Prostate gland (tissue), 2 donors: Measurements from ENCODE around the gene ARFGAP2. TPM values are rescaled to one million over a fixed set of nuclear protein-coding genes. Genes with fewer than 3 reads are reported as not detected.

ENCODE experiments used
- DNase-seq: peaks from one replicate; pipeline ENCODE4 v3.0.0-alpha.2; 2019; ENCODE audit warnings: low spot score
- H3K27ac ChIP-seq, 2 donors: fragments of 200-600 bp; sonication (generic); 2 replicates each; pipeline ENCODE4 v1.5.1; 2017 to 2019
- H3K27me3 ChIP-seq: fragments of 200-600 bp; sonication (generic); replicated peaks from 2 replicates; pipeline ENCODE4 v1.5.1; 2019; ENCODE audit not compliant: insufficient read depth
- H3K36me3 ChIP-seq, 2 donors: fragments of 200-600 bp; sonication (generic); 1 replicate in 1 of 2; 2 replicates in 1 of 2; pipeline versions ENCODE4 v1.5.1 to v1.8.1; 2017 to 2019
- H3K4me1 ChIP-seq: fragments of 200-600 bp; sonication (generic); replicated peaks from 2 replicates; pipeline ENCODE4 v1.5.1; 2019
- H3K4me3 ChIP-seq, 2 donors: fragments of 200-600 bp; sonication (generic); 2 replicates each; pipeline ENCODE4 v1.5.1; 2017 to 2019
- H3K9me3 ChIP-seq: fragments of 200-600 bp; sonication (generic); 2 replicates; pipeline ENCODE4 v1.5.1; 2017
- POLR2A ChIP-seq: fragments of 450-650 bp; IDR thresholded peaks from one replicate; pipeline ENCODE4 v1.6.1; 2016; ENCODE audit warnings: antibody characterized with exemption, mild to moderate bottlenecking
- POLR2AphosphoS5 ChIP-seq: sonication (generic); formaldehyde crosslinking; IDR thresholded peaks from one replicate; pipeline ENCODE4 v1.6.1; 2017; ENCODE audit warnings: antibody characterized with exemption
- WGBS: methylation state at CpG from one replicate; pipeline ENCODE4 v1.1.5; 2018; 5-methylcytosine and 5-hydroxymethylcytosine counted together
- intact Hi-C: fragments of 100-400 bp; cut with DNase I; formaldehyde crosslinking; loops from one replicate; pipeline ENCODE4 v1.14.2; 2022
- total RNA-seq, 2 donors: library from RNA; depleted of rRNA; stranded (reverse); fragments of >200 nt; gene quantifications; one replicate each; pipeline ENCODE4 v1.1.0, GENCODE V29; 2016
- TF ChIP-seq, protein P1 (sequence below), 4 experiments: fragments of 200-600 bp in 2 of 4; fragments of 450-650 bp in 2 of 4; sonication (generic) in 2 of 4; IDR thresholded peaks; 1 replicate in 3 of 4; 2 replicates in 1 of 4; pipeline ENCODE4 v1.5.1; 2016 to 2019; ENCODE audit warnings: antibody characterized with exemption in 4 of 4, mild to moderate bottlenecking in 2 of 4, moderate library complexity in 2 of 4

ARFGAP2 gene
- total RNA-seq, 2 donors from 2014 or later, result 111 to 146 TPM

DNA sequence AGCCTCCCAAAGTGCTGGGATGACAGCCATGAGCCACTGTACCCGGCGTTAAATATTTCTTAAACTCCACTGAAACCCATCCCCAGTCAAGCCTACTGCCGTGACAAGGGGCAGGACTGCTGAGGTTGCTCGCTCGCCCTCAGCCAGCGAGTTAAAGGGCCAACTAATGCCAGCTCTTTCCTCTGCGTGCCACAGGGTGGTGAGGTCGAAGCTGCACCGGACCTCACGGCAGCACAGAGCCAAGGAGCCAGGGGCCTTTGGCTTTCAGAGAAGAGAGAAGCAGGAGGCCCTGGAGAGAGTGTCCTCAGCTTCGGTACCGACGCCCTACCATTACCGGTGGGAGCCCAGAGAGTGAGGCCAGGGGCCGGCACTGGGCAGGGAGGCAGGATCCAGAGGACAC is 12.8 kb downstream of the ARFGAP2 start:
- peaks cover 13 to 27% of the 10 kb centered on the region in 2 donors for H3K36me3 ChIP-seq
- H3K27me3 ChIP-seq, result no peaks in the 10 kb centered on the region
- H3K4me3 ChIP-seq, result no peak overlapping the region
- no peaks in the 10 kb centered on the region for H3K9me3 ChIP-seq
- no peak for DNase-seq
- H3K27ac ChIP-seq, result no peak overlapping the region
- WGBS, result 84% methylated on average over 15 of the region's 15 CpGs
- no peaks in the 10 kb centered on the region for H3K4me1 ChIP-seq
- intact Hi-C loops, result no loop called here
- TF ChIP-seq, protein P1, sequence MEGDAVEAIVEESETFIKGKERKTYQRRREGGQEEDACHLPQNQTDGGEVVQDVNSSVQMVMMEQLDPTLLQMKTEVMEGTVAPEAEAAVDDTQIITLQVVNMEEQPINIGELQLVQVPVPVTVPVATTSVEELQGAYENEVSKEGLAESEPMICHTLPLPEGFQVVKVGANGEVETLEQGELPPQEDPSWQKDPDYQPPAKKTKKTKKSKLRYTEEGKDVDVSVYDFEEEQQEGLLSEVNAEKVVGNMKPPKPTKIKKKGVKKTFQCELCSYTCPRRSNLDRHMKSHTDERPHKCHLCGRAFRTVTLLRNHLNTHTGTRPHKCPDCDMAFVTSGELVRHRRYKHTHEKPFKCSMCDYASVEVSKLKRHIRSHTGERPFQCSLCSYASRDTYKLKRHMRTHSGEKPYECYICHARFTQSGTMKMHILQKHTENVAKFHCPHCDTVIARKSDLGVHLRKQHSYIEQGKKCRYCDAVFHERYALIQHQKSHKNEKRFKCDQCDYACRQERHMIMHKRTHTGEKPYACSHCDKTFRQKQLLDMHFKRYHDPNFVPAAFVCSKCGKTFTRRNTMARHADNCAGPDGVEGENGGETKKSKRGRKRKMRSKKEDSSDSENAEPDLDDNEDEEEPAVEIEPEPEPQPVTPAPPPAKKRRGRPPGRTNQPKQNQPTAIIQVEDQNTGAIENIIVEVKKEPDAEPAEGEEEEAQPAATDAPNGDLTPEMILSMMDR (IDR thresholded peaks at IDR 0.05), result no peak
- TF ChIP-seq POLR2A (no peak), POLR2AphosphoS5 (no peak)

DNA sequence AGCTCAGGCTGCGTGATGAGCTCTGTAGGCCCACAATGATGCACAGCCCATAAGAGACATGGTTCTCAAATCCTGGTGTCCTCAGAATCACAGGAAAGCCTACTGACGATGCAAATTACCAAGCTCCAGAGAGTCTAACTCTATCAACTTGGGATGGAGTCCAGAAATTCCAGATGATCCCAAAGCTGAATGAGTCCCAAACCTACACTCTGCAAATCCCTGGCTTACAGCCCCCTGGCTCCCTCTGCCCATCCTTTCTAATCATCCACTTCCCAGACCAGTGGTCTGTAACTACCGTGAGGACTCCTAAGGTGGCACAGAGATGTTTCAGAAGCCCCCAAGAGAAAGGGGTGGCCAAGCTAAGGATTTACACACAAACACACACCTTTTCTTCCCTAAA is 13.5 kb downstream of the ARFGAP2 start:
- Histone ChIP-seq H3K9me3 (no peaks in the 10 kb centered on the region), H3K36me3 (peaks cover 13 to 27% of the 10 kb centered on the region in 2 donors), H3K4me1 (no peaks in the 10 kb centered on the region), H3K27ac (no peak overlapping the region), H3K27me3 (no peaks in the 10 kb centered on the region), H3K4me3 (no peak overlapping the region)
- WGBS, result 52% methylated on average over 3 of the region's 3 CpGs
- no peak for DNase-seq
- intact Hi-C loops, result no loop called here
- TF ChIP-seq POLR2AphosphoS5, result no peak
- TF ChIP-seq, protein P1 (IDR thresholded peaks at IDR 0.05), result no peak
- TF ChIP-seq POLR2A, result no peak

DNA sequence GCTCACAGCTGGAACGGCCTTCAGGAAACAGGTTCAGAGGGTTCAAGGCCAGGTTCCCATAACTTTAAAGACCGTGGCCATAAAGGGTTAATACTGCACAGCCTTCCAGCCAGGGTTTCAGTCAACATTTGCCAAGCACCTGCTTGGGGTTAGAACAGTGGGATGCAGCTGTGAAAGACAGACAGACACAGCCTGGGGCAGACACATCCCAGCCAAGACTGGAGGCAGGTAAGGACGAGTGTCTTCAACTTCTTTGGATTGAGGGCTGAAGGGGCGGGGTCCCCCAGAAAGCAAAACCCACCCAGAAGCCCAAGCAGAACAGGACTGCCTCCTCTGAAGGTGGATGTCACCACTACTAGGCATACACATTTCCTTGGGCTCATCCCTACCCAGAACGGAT is 14.3 kb downstream of the ARFGAP2 start:
- 55% methylated on average over 5 of the region's 5 CpGs for WGBS
- intact Hi-C loops, result no loop called here
- H3K4me3 ChIP-seq, result no peak overlapping the region
- H3K9me3 ChIP-seq, result no peaks in the 10 kb centered on the region
- peaks cover 7 to 20% of the 10 kb centered on the region in 2 donors for H3K36me3 ChIP-seq
- no peaks in the 10 kb centered on the region for H3K27me3 ChIP-seq
- no peak for DNase-seq
- H3K27ac ChIP-seq, result no peak overlapping the region
- H3K4me1 ChIP-seq, result no peaks in the 10 kb centered on the region
- TF ChIP-seq POLR2AphosphoS5 (no peak), POLR2A (no peak)
- TF ChIP-seq, protein P1 (IDR thresholded peaks at IDR 0.05), result no peak

DNA sequence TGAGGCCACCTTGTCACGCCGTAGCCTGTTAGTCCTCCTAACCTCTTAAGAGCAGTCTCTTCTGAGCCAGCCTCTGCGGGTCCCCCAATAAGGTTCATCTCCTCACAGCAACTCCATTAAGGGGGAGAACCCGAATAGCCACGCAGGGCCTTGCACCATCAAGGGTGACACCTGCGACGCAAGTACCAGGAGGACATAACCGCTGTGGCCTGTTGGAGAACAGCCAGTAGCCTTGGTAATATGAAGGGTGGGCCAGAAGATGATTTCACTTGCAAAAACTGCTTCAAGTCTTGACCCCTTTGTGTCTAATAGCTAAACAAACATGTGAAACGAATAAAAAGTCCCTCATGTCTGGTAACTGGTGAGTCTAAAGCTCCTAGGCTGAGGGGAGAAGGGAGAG is 14.8 kb downstream of the ARFGAP2 start:
- Histone ChIP-seq H3K9me3 (no peaks in the 10 kb centered on the region), H3K4me1 (no peaks in the 10 kb centered on the region), H3K36me3 (peaks cover 7 to 19% of the 10 kb centered on the region in 2 donors), H3K27me3 (no peaks in the 10 kb centered on the region), H3K4me3 (no peak overlapping the region), H3K27ac (peak overlapping the region in 1 of 2 donors; percentile 20)
- WGBS, result 49% methylated on average over 9 of the region's 9 CpGs
- TF ChIP-seq POLR2AphosphoS5 (no peak), POLR2A (no peak)
- TF ChIP-seq, protein P1 (IDR thresholded peaks at IDR 0.05), result no peak
- intact Hi-C loops, result no loop called here
- DNase-seq, result no peak

DNA sequence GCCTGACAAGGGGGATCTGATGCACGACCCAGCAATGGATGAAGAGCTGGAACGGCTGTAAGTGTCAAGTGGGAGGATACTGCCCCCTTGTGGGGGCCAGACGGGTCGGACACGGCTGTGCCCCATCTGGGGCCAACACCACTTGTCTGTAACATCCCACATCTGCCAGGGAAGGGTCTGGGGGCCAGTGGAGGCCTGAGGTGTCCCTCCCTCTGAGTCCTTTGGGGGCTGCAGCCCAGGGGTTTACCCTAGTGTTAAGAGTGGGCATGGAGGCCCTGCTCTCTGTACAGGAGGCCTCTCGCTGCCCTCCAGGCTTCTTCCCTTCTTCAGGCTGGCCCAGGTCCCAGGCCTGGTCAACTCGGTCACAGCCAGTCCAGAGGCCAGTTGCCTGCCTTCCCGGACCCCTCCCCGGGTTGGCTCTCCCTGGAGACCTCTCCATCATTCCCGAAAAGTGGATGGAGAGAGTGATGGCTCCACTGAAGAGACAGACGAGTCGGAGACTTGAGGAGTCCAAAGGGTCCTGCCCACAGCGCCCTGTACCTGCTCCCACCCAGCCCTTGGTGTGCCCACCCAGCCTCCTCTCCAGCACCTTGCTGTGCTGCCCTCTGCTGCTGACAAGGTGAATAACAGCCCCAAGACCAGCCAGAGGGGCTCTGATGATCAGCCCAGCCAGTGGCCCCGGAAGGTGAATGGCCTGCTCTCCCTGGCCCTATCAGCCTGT is 15.4 kb downstream of the ARFGAP2 start:
- H3K27ac ChIP-seq, result peak overlapping the region in 1 of 2 donors; percentile 20
- no peaks in the 10 kb centered on the region for H3K9me3 ChIP-seq
- WGBS, result 43% methylated on average over 14 of the region's 14 CpGs
- peaks cover 3 to 13% of the 10 kb centered on the region in 2 donors for H3K36me3 ChIP-seq
- no peaks in the 10 kb centered on the region for H3K27me3 ChIP-seq
- no peaks in the 10 kb centered on the region for H3K4me1 ChIP-seq
- intact Hi-C loops, result no loop called here
- no peak for TF ChIP-seq POLR2A
- TF ChIP-seq, protein P1 (IDR thresholded peaks at IDR 0.05), result peak; percentile 27 to 63 (median 61)
- peak; percentile 36 for DNase-seq
- no peak overlapping the region for H3K4me3 ChIP-seq
